ENCODE measurements around the gene HDHD5.

The HDHD5 gene

GRCh38 chr22:17143101-17143500 lies 16.0 kb downstream of the HDHD5 start:
- no peak for DNase-seq (ENCODE audit: low read depth)
- TF ChIP-seq CTCF (IDR thresholded peaks at IDR 0.05; ENCODE audit: low read length, missing control alignments) = no peak
- no peak overlapping the region for H3K4me3 ChIP-seq (replicated peaks; ENCODE audit: low read depth, low read length)

- H3K4me3 ChIP-seq (replicated peaks; ENCODE audit: low read depth, low read length) = no peak overlapping the region
- TF ChIP-seq CTCF (IDR thresholded peaks at IDR 0.05; ENCODE audit: low read length, missing control alignments) = no peak
- DNase-seq (ENCODE audit: low read depth) = no peak
Measured at GRCh38 chr22:17140826-17141766, 18.0 kb downstream of the HDHD5 start.

- H3K4me3 ChIP-seq (replicated peaks; ENCODE audit: low read depth, low read length) = no peak overlapping the region
- no peak for DNase-seq (ENCODE audit: low read depth)
- TF ChIP-seq CTCF (IDR thresholded peaks at IDR 0.05; ENCODE audit: low read length, missing control alignments) = no peak
Measured at GRCh38 chr22:17140022-17140421, 19.1 kb downstream of the HDHD5 start.

GRCh38 chr22:17138513-17138912 lies 20.6 kb downstream of the HDHD5 start:
- no peak for TF ChIP-seq CTCF (IDR thresholded peaks at IDR 0.05; ENCODE audit: low read length, missing control alignments)
- no peak for DNase-seq (ENCODE audit: low read depth)
- no peak overlapping the region for H3K4me3 ChIP-seq (replicated peaks; ENCODE audit: low read depth, low read length)

- no peak for DNase-seq (ENCODE audit: low read depth)
- no peak overlapping the region for H3K4me3 ChIP-seq (replicated peaks; ENCODE audit: low read depth, low read length)
- no peak for TF ChIP-seq CTCF (IDR thresholded peaks at IDR 0.05; ENCODE audit: low read length, missing control alignments)
Measured at GRCh38 chr22:17137861-17138425, 21.1 kb downstream of the HDHD5 start.

DNA sequence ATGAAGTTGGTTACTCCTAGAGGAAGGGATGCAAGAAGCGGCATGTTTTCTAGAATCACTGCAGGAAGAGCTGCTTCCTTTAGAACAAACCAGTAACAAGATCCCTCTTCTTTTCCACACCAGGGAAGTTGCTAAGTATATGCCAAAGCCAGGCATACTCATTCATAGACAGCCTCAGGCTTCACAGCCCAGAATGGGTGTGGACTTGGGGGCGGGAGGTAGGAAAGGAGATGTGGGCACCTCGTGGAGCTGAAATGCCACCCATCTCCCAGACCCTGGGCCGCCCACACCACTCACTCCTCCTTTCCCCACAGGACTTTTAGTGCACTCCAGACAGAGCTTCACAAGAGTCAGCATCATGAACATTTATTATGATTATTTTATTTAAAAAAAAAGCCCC lies 21.9 kb downstream of the HDHD5 start:
- no peak overlapping the region for H3K4me3 ChIP-seq (replicated peaks; ENCODE audit: low read depth, low read length)
- DNase-seq (ENCODE audit: low read depth) = no peak
- no peak for TF ChIP-seq CTCF (IDR thresholded peaks at IDR 0.05; ENCODE audit: low read length, missing control alignments)
